Right lobe of liver (tissue), 4 donors: ENCODE results near the gene ENPP6.

Source experiments
- CTCF ChIP-seq, 4 donors: fragments of 200-600 bp in 3 of 4; fragments of 450-650 bp in 1 of 4; IDR thresholded peaks; one replicate each; pipeline versions ENCODE4 v1.5.1 to v1.8.0; 2016 to 2022; ENCODE audit warnings: antibody characterized with exemption in 4 of 4, mild to moderate bottlenecking in 2 of 4
- POLR2A ChIP-seq: fragments of 450-650 bp; IDR thresholded peaks from one replicate; pipeline ENCODE4 v1.6.1; 2017; ENCODE audit warnings: antibody characterized with exemption, mild to moderate bottlenecking
- donor health status: DM: no; HTN: no; CAD: no.
- donor health status: DM: no; HTN: no; CAD: no.
- donor health status: DM: no; HTN: yes; CAD: no.

- TF ChIP-seq CTCF (IDR thresholded peaks at IDR 0.05), result no peak
- TF ChIP-seq POLR2A, result no peak
Measured at GRCh38 chr4:184193556-184194525, 23.8 kb downstream of the ENPP6 start.
